GM21515 (cell line): ENCODE data around the gene EMX1.
A peak's percentile ranks its signal among the peaks of the same experiment; 100 is the strongest.

Experiments
- ATAC-seq: cut with Tn5 transposase; IDR thresholded peaks from one replicate; pipeline ENCODE4 v1.9.1; 2021; ENCODE audit not compliant: unreplicated experiment

Gene EMX1

DNA sequence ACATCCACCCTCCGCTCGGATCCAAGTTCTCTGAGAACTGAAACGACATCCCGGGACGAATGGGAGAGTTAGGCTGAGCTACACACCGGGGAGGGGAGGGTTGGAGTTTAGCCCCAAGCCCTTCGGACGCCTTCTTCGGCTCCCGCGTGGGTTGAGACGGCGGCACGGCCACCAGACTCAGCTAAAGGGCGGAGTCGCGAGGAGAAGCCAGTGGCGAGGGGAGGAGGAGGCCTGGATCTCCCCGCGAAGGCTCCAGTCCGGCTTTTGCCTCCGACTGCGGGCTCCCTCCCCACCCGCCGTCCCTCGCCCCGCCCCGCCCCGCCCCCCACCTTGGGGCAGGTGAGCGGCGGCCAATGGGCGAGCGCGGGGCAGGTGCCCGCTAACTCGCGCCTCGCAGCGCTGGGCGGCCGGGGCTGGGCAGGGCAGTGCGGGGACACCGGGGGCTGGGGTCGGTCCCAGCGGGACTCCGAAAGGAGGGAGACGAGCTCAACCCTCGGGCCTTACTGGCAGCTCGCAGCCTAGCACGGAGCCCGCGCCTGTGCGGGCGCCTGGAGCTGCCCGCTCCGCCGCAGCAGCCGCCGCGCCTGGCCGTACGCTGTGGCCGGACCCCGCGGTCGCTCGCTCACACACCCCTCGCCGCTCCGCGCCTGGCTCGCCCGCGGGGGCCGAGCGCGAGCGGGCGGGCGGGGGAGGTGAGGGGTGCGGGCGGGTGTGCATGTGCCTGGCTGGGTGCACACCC, at the start of gene EMX1:
Gene EMX1 (plus strand): TSS at position 382 of the 739 bp plus-strand sequence. CDS start 334 bp downstream, at position 716.
- ATAC-seq = no peak

DNA sequence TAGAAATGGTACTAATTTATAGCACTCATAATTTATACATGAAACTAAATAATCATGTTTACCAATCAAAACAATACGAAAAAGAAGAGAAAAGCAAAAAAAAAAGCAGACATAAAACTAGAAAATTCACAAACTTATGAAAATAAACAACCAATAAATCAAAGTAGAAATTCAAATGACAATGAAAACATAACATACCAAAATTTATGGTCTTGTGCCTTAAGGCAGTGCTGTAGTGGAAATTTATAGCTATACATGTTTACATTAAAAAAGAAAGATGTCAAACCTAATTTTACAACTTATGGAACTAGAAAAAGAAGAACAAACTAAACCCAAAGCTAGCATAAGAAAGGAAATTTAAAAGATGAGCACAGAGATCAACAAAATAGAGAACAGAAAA, 46.3 kb upstream of the EMX1 start:
- ATAC-seq = no peak

DNA sequence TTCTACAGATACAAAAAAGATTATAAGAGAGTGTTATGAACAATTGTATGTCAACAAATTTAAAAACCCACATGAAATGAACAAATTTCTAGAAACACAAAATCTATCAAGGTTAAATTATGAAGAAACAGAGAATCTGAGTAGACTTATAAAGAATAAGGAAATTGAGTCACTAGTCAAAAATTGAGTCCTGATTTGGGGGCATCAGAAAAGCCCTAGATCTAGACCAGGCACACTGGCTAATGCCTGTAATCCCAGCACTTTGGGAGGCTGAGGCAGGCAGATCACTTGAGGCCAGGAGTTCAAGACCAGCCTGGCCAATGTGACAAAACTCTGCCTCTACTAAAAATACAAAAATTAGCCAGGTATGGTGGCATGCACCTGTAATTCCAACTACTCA, 45.4 kb upstream of the EMX1 start:
- no peak for ATAC-seq

DNA sequence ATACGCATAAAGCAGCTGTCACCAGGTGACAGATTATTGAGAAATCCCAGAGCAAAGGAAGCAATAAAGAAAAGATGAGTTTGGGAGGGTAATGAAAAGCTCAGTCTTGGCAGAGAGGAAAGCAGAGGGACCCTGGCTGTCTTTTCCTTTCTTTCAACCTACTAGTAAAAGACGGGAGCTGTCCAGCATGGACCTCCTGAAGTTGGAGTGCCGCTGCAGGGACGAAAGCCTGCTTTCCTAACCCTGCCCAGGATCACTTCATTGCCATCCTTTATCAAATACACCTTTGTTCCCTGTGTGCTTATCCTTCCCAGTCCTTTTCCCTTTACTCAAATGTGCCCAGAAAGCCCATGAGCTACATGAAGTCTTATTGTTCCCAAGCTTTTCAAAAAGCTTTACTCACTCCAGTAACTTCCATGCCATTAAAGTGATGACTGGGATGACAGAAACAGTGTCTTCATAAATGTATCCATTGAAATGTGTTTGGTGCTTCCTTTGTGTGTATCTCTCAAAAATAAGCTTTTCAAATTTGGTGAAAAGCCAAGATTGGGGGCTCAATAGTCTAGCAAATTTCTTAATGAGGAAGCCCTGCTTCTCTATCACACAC, 33.9 kb upstream of the EMX1 start:
- no peak for ATAC-seq

DNA sequence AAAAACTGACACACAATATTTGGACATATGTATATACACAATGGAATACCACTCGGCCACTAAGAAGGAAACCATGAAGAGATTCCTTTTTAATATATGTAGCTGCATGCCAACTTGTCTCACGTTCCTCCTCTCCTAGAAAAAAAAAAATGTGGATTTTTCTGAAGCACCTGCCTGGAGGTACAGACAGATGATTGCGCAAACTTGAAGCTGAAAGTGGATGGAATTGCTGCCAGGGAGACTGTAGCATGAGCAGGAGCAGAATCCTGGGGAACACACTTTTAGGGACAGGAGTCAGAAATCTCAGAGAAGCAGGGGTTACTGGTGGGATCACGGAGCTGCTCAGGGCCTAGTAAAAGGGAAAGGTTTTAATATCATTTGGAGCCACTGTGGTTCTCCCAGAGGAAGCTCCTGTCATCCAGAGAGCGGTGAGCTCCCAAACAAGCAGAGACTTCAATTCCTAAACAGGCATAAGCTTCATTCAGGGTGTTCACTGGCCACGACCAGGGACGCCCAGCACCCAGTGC, 30.8 kb upstream of the EMX1 start:
- no peak for ATAC-seq

DNA sequence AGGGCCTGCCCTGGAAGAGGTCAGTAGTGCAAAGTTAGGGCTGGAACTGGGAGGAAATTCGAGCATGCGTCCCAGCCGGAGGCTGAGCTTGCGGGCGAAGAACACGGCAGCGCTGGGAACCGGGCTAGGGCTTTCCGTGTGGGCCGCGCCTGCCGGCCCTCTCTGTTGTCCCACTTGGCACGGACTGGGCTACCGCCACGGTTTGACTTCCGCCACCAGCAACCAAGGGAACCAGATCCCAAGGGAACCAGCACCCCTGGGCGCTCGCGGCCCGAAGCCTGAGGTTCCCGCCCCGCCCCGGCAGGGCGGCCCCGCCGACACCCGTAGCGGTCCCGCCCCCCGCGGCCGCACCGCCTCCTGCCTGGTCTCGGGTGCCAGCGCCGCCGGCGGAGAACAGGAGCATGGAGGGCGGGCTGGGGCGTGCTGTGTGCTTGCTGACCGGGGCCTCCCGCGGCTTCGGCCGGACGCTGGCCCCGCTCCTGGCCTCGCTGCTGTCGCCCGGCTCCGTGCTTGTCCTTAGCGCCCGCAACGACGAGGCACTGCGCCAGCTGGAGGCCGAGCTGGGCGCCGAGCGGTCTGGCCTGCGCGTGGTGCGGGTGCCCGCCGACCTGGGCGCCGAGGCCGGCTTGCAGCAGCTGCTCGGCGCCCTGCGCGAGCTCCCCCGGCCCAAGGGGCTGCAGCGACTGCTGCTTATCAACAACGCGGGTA, 30.1 kb upstream of the EMX1 start, which contains the start of gene SPR:
Gene SPR (plus strand): TSS at position 377 of the 708 bp plus-strand sequence. CDS start 25 bp downstream, at position 402.
- peak; percentile 91 for ATAC-seq

DNA sequence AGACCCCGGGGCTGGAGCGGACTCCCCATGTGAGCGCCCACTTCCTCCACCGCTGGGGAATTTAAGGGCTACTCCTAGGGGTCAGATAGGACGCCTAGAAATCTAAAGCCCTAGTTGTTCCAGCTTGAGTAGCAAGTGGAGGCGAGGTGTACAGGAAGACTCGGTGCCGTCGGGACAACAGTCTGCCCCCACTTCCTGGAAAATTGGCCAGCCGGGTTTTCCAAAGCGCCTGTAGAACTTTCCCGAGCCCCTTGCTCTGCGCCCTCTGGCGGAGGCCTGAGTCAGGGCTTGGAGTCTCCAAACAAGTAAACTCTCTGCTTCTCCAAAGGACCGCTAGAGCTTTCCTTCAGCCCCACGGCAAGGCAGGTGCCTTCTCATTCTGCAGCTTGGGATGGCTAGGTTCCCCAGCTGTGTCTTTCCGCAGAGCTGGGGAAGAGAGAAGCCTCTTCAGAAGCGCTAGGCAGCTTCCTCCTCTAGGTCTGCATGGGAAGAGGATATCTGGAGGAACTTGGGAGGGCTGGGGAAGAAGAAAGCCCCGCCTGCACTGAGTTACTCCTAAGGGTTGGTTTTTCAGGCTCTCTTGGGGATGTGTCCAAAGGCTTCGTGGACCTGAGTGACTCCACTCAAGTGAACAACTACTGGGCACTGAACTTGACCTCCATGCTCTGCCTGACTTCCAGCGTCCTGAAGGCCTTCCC, 29.4 kb upstream of the EMX1 start:
- peak; percentile 40 for ATAC-seq

DNA sequence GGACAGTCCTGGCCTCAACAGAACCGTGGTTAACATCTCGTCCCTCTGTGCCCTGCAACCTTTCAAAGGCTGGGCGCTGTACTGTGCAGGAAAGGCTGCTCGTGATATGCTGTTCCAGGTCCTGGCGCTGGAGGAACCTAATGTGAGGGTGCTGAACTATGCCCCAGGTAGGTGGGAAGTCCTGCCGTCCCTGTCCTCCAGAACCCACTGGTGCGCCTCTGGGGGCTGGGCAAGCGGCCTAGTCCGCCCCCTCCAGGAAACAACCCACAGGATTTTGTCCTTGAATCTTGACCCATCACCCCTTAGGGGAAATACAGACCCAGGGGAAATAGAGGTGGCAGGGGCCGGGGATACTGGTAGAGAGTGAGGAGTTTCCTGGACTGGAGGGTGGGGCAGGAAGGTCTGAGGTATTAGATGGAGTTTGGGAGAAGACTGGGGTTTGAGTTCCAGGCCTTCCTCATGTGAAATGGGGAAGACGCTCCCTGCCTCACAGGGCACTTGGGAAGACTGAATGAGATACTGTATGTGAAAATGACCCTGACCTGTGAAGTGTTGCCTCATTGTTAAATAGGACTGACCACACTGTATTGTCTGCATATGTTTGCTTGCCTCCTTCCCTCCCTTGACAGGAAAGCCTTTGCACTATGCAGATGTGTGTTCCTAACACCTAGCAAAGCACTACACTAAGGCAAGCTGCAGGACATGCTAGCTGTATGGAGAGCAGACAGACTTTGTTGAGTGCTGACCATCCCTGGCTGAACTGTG, 28.7 kb upstream of the EMX1 start:
- ATAC-seq = no peak

DNA sequence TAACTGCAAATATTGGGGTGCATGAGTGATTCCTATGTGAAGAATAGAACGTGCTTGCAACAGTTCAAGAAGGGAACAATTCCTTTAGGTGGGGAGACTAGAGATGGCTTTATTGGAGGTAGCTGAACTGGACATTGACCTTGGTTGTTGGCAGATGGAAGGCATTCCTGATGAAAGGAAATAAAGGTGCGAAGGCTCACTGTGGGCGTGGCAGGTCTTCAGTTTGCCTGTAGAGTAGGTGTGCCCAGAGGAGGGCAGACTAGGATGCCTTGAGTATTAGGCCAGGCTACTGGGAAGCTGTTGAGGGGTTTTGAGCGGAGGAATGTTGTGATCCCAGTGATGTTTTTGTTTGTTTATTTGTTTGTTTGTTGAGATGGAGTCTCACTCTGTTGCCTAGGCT, 27.3 kb upstream of the EMX1 start:
- no peak for ATAC-seq

DNA sequence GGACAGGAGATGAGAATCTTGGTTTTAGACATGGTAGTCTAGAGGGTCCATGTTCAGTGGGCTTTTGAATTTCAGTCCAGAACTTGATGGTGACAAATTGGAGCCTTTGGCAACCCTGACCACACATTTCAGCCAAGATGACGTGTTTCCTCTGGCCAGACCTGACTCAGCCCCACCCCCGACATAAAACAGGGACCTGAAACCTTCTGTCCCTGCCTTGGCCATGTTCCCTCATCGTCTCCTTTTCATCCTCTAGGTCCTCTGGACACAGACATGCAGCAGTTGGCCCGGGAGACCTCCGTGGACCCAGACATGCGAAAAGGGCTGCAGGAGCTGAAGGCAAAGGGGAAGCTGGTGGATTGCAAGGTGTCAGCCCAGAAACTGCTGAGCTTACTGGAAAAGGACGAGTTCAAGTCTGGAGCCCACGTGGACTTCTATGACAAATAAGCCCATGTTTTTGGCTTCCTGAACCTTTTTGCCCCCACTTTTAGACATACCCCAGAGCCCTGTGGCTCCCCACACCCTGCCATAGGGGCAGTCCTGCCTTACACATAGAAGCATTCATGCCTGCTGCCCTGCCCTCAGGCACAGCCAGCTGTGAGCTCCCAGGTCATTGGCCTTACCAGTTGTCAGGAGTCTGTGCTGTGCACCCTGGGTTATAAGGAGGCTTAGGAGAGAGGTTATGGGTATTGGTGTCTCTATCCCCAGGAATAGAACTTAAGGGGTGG, 26.1 kb upstream of the EMX1 start:
- no peak for ATAC-seq

DNA sequence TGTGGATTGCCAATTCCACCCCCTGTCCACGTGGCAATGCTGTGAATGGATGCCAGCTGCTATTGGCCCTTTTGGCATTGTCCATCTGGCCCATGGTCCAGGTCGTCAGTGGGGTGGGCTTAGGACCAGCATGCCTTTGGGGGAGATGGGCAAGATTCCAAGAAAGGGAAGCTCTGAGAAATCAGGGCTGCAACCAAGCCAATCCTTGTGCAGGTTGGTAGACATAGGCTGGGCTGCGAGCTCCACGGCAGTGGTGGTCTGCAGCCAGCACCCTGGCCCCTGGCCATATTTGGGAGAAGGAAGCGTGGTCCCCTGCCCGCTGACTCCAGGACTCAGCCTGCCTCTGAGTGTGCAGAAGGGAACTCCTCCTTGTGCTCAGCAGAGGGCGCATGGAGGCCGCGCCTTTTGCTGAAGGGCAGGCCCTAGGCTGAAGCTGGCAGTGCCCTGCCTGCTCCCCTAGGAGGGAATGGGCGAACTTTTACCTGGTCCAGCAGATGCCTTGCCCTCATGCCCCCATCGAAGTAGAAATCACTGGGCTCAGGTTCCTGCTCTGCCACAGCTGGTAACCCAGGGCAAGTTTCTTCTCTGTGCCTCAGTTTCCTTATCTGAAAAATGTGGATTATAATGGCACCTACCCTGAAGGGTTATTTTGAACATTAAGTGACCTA, 24.7 kb upstream of the EMX1 start:
- peak; percentile 60 for ATAC-seq

DNA sequence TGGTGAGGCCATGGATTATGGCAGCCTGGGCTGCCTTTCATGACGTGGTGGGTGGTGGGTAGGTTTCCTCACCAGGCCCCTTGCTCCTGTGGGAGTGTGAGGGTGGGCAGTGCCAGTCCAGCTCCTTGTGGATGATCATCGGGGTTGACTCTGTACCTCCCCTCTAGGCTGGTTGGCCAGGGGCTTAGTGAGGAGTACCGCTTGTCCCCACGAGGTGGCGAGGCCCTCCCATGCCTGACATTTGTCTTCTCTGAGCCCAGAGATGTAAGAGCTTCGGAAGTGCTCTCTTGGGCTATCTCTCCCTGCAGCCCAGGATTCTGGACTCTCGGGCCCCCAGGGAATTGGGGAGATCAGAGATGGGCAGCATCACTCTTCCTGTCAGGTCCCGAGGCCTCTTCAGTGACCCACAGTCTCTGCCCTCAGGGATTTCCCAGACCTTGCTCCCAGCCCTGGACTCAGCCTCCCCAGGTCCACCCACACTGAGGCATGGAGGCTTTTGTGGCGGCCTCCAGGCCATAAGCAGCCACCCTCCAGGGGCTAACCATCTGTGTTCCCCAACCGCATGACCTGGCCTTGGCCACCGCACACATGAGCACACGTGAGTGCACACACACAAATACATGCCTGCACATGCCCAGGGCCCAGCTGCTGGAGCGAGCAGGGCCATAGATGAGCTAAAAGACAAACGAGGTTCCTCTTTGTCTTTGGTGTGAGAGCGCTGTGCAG, 23.6 kb upstream of the EMX1 start:
- peak; percentile 63 for ATAC-seq

DNA sequence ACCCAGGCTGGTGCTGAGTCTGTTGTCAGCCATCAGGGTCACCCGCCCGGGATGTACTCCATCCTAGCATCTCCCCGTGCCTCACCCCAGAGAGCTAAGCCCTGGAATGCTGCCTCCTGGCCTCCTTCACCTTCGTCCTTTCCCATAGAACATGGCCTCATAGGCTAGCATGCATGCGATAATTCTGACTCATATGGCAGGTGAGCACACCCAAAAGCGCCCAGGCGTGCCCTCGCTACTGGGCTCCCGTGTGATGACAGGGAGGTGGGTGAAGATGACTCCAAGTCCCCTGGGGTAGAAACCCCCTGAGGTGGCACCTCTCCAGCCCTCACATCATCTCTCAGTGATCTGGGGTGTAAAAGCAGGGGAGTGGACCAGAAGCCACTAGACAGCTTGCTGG, 22.8 kb upstream of the EMX1 start:
- no peak for ATAC-seq

DNA sequence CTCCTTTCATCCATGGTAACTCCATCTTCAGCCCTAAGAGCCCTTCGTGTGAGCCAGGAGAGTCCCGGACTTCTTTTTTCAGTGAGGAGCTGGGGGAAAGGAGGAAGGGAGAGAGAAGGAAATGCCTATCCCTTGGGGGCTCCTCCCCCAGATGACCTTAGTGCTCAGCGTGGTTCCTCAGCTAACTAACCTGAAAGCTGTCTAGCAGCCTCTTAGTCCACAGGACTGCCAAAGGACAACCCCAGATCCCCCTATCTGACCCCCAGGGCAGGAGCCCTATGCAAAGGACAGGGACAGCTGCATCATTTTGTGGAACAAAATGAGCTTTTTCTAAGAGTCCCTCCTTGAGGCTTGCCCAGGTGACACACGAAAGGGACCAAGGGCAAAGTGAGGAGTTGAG, 22.2 kb upstream of the EMX1 start:
- no peak for ATAC-seq

DNA sequence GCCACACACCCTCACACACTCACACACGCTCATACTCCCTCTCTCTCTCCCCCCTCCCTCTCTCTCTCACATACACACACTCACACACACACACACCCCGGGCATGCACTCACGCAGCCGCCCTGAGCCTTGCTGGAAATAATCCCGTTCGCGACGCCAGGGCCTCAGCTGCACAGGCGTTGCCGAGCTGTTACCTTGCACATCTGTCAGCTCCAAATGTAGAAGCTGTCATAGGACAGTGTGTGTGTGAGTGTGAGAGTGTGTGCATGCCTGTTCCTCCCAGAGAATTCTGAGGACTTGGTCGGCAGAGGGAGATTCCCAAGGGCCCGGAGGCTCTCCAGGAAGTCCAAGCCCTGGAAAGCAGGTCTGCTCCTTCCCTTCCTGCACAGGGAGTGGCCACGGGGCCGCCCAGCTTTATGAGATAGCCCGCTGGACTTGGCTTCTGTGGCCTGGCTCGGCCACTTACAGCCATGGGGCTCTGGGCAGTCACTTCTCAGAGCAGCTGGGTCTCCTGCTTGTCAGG, 21.5 kb upstream of the EMX1 start:
- ATAC-seq = no peak

DNA sequence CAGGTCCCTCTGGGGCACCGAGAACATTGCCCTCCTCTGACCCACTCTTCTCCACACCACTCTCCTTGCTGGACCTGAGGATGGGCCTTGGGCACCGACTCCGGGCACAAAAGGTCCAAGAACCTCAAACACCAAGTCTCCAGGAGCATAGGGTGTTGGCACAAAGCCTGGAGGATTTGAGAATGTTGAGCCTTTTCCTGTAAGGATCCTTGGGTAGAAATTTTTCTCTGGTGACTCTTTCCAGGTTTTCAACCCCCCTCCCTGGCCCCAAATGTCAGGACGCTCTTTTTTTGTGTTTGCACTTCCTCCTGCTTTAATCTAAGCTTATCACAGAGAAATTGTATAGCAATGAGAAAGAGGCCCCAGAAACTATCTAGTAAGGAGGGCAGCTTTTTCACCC, 20.9 kb upstream of the EMX1 start:
- no peak for ATAC-seq

DNA sequence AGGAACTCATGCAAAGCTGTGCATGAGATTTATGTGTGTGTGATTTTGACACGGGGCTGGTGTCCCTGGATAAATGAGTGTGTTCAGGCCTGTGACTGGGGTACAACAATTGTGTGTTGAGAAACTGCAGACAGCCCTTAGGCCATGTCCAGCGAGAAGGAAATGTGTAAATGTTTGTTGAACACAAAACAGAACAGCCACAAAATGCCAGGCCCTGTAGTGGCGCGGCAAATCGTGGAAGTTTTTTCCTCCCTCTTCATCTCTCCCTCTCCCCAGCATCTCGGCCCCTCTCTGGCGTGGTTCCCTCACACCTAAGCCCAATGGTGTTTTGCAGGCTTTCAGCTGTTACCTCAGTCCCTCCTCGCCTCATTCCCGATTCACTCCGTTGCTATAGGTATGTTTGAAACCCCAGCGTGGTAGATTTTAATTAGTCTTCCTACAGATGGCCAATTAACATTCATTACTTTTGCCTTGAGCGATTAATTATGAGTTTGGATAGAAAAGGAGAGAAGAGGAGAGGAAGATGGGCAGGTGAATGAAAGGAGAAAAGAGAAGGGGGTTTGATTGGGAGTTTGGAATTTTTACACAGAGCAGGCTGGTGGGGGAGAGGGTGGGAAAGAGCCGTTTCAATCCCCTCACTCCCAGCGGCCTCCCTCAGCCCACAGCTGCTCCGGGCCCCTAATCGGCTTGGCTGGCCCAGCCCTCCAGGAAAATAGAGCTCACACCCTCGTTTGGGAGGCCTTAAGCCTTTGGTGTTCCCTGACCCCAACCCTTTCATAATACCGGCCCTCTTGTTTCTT, 19.3 kb upstream of the EMX1 start:
- ATAC-seq = no peak

DNA sequence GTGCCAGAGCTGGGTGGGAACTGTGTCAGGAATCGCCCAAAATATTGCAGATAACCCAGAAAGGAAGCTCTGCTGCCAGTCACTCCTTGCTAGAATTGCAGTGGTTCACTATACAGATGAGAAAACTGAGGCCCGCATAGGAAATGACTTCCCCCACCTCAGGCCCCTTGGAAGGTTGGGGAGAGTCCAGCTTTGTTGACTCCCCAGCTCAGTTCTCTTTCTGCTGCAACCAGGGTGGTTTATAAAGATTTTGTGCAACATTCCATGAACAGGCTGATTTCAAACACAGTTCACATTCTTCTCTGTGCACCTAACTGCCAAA, 18.8 kb upstream of the EMX1 start:
- ATAC-seq = no peak
